Neural progenitor cell (in vitro differentiated cells): ENCODE results near the gene MSMO1. TPM values are rescaled to one million over a fixed set of nuclear protein-coding genes. Genes with fewer than 3 reads are reported as not detected.
"Not testable (repeated sequence)": the region's sequence is repeated elsewhere in the genome, so short reads cannot be mapped to it uniquely, and the experiment has no call there.

Experiments
- DNase-seq: peaks from one replicate; pipeline ENCODE4 v3.0.0-alpha.2; 2016; ENCODE audit warnings: low spot score
- H2AFZ ChIP-seq: fragments of 200-600 bp; sonication (generic); replicated peaks from 2 replicates; pipeline ENCODE4 v1.6.1; 2016; ENCODE audit warnings: antibody characterized with exemption
- H3F3A ChIP-seq: fragments of 200-600 bp; sonication (generic); 2 replicates; pipeline ENCODE4 v1.6.1; 2016; ENCODE audit warnings: antibody characterized with exemption, low read depth
- H3K27ac ChIP-seq: fragments of 200-600 bp; sonication (generic); 2 replicates; pipeline ENCODE4 v1.5.1; 2016; ENCODE audit warnings: mild to moderate bottlenecking
- H3K27me3 ChIP-seq: fragments of 200-600 bp; sonication (generic); 2 replicates; pipeline ENCODE4 v1.6.1; 2016; ENCODE audit warnings: mild to moderate bottlenecking, moderate library complexity
- H3K36me3 ChIP-seq: fragments of 200-600 bp; sonication (generic); 2 replicates; pipeline ENCODE4 v1.5.1; 2016
- H3K4me1 ChIP-seq: fragments of 200-600 bp; sonication (generic); 2 replicates; pipeline ENCODE4 v1.6.1; 2016; ENCODE audit warnings: mixed run types
- H3K4me2 ChIP-seq: fragments of 200-600 bp; sonication (generic); 2 replicates; pipeline ENCODE4 v1.6.1; 2016
- H3K4me3 ChIP-seq: fragments of 200-600 bp; sonication (generic); 2 replicates; pipeline ENCODE4 v1.5.1; 2016
- H3K79me2 ChIP-seq: fragments of 200-600 bp; sonication (generic); 2 replicates; pipeline ENCODE4 v1.6.1; 2016; ENCODE audit warnings: low read depth
- H3K9ac ChIP-seq: fragments of 200-600 bp; sonication (generic); 2 replicates; pipeline ENCODE4 v1.6.1; 2016
- H3K9me3 ChIP-seq: fragments of 200-600 bp; sonication (generic); 2 replicates; pipeline ENCODE4 v1.5.1; 2016; ENCODE audit warnings: low read depth
- H4K20me1 ChIP-seq: fragments of 200-600 bp; sonication (generic); 2 replicates; pipeline ENCODE4 v1.6.1; 2016; ENCODE audit warnings: low read depth
- H3K27ac Mint-ChIP-seq: 3 replicates; pipeline ENCODE4 v1.8.0; 2021; ENCODE audit warnings: mixed read lengths
- H3K27me3 Mint-ChIP-seq: 2 replicates; pipeline ENCODE4 v1.8.0; 2022; ENCODE audit warnings: low read depth, mild to moderate bottlenecking, inconsistent platforms, moderate library complexity, mixed read lengths; ENCODE audit not compliant: insufficient read depth
- H3K36me3 Mint-ChIP-seq: 3 replicates; pipeline ENCODE4 v1.8.0; 2021; ENCODE audit warnings: mixed read lengths
- H3K4me1 Mint-ChIP-seq: 3 replicates; pipeline ENCODE4 v1.8.0; 2021; ENCODE audit warnings: mixed read lengths
- H3K4me3 Mint-ChIP-seq: 3 replicates; pipeline ENCODE4 v1.8.0; 2021; ENCODE audit warnings: mild to moderate bottlenecking, moderate library complexity, mixed read lengths
- H3K9me3 Mint-ChIP-seq: 3 replicates; pipeline ENCODE4 v1.8.0; 2020; ENCODE audit warnings: mixed read lengths
- CTCF ChIP-seq: fragments of 200-600 bp; sonication (generic); IDR thresholded peaks from 2 replicates; pipeline ENCODE4 v1.5.1; 2017; ENCODE audit warnings: antibody characterized with exemption, mild to moderate bottlenecking
- EZH2 ChIP-seq: fragments of 200-600 bp; sonication (generic); IDR thresholded peaks from 2 replicates; pipeline ENCODE4 v1.6.1; 2017; ENCODE audit warnings: antibody characterized with exemption, mild to moderate bottlenecking, moderate library complexity
- EZH2phosphoT487 ChIP-seq: fragments of 200-600 bp; sonication (generic); IDR thresholded peaks from 2 replicates; pipeline ENCODE4 v1.6.1; 2017; ENCODE audit warnings: antibody characterized with exemption
- total RNA-seq: library from RNA; depleted of rRNA; stranded (reverse); fragments of >200 nt; gene quantifications from 2 replicates; pipeline ENCODE4 v1.2.3, GENCODE V29; 2015; ENCODE audit warnings: low replicate concordance

Gene MSMO1
- total RNA-seq = 190 and 298 TPM in 2 replicates

GRCh38 chr4:165327211-165328100, at the start of gene MSMO1:
MSMO1 (plus strand) TSS chr4:165327669; CDS start chr4:165333371, 5,702 bp downstream.
- peaks cover 28% of the 10 kb centered on the region for H3K36me3 Mint-ChIP-seq
- DNase-seq = peak; percentile 100
- Histone ChIP-seq H4K20me1 (peaks cover 47% of the 10 kb centered on the region), H3K9me3 (no peaks in the 10 kb centered on the region), H3K4me3 (peak within 1 kb of the TSS; percentile 89), H3K36me3 (no peaks in the 10 kb centered on the region), H3K27ac (peak within 1 kb of the TSS; percentile 54), H3K9ac (peak within 1 kb of the TSS; percentile 68), H3K4me1 (peaks cover 23% of the 10 kb centered on the region), H3K4me2 (peak within 1 kb of the TSS; percentile 97), H2AFZ (peak within 1 kb of the TSS; percentile 100), H3K27me3 (no peaks in the 10 kb centered on the region), H3K79me2 (peaks cover 59% of the 10 kb centered on the region), H3F3A (peaks cover 14% of the 10 kb centered on the region)
- no peaks in the 10 kb centered on the region for H3K27me3 Mint-ChIP-seq
- H3K4me1 Mint-ChIP-seq = peaks cover 31% of the 10 kb centered on the region
- H3K27ac Mint-ChIP-seq = peak within 1 kb of the TSS; percentile 23
- H3K9me3 Mint-ChIP-seq = peaks cover 4% of the 10 kb centered on the region
- H3K4me3 Mint-ChIP-seq = no peak within 1 kb of the TSS
- TF ChIP-seq EZH2phosphoT487 (no peak), EZH2 (no peak), CTCF (no peak)

- not testable (repeated sequence) for H3K27ac ChIP-seq, DNase-seq, H3F3A ChIP-seq, H3K79me2 ChIP-seq, H3K9me3 Mint-ChIP-seq, H3K27ac Mint-ChIP-seq, H3K36me3 ChIP-seq, H3K27me3 Mint-ChIP-seq, H3K4me3 ChIP-seq, H3K9ac ChIP-seq, H4K20me1 ChIP-seq, H3K4me2 ChIP-seq, H3K4me1 Mint-ChIP-seq, H3K36me3 Mint-ChIP-seq, H3K27me3 ChIP-seq, H3K4me1 ChIP-seq, H3K9me3 ChIP-seq, H3K4me3 Mint-ChIP-seq, H2AFZ ChIP-seq
These were observed 47.9 kb upstream of the MSMO1 start for GRCh38 chr4:165279531-165279930.

- H3K4me2 ChIP-seq, H3K4me3 ChIP-seq, H2AFZ ChIP-seq, H4K20me1 ChIP-seq, H3K4me1 ChIP-seq, H3K27ac ChIP-seq, H3K4me1 Mint-ChIP-seq, H3K36me3 ChIP-seq, H3K4me3 Mint-ChIP-seq, H3K27me3 ChIP-seq, H3K27ac Mint-ChIP-seq, H3K9ac ChIP-seq, H3F3A ChIP-seq, H3K27me3 Mint-ChIP-seq, H3K79me2 ChIP-seq, DNase-seq, H3K9me3 ChIP-seq, H3K9me3 Mint-ChIP-seq: not testable (repeated sequence)
- peaks cover 12% of the 10 kb centered on the region for H3K36me3 Mint-ChIP-seq
These were observed 42.8 kb upstream of the MSMO1 start for GRCh38 chr4:165284697-165285096.

- not testable (repeated sequence) for H3K27ac ChIP-seq, H3K27ac Mint-ChIP-seq, H3K4me3 Mint-ChIP-seq, H2AFZ ChIP-seq, H3K4me1 ChIP-seq, H4K20me1 ChIP-seq, H3K9me3 ChIP-seq, DNase-seq, H3K36me3 ChIP-seq, H3K79me2 ChIP-seq, H3K27me3 ChIP-seq, H3K27me3 Mint-ChIP-seq, H3K9ac ChIP-seq, H3K9me3 Mint-ChIP-seq, H3K4me2 ChIP-seq, H3K4me1 Mint-ChIP-seq, H3F3A ChIP-seq, H3K4me3 ChIP-seq
- peaks cover 12% of the 10 kb centered on the region for H3K36me3 Mint-ChIP-seq
These were observed 40.7 kb upstream of the MSMO1 start for GRCh38 chr4:165286619-165287340.
